ENCODE data around the gene CDK11B.
"Not testable (repeated sequence)": the region's sequence is repeated elsewhere in the genome, so short reads cannot be mapped to it uniquely, and the experiment has no call there.

DNA sequence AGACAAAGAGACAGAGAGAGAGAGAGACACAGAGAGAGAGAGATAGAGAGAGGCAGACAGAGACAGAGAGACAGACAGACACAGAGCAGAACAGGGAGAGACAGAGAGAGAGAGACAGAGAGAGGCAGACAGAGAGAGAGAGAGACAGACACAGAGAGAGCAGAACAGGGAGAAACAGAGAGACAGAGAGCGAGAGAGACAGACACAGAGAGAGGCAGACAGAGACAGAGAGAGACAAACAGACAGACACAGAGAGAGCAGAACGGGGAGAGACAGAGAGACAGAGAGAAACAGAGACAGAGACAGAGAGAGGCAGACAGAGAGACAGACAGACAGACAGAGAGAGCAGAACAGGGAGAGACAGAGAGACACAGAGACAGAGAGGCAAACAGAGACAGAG, 63.5 kb downstream of the CDK11B start:
- TF ChIP-seq, protein P1, sequence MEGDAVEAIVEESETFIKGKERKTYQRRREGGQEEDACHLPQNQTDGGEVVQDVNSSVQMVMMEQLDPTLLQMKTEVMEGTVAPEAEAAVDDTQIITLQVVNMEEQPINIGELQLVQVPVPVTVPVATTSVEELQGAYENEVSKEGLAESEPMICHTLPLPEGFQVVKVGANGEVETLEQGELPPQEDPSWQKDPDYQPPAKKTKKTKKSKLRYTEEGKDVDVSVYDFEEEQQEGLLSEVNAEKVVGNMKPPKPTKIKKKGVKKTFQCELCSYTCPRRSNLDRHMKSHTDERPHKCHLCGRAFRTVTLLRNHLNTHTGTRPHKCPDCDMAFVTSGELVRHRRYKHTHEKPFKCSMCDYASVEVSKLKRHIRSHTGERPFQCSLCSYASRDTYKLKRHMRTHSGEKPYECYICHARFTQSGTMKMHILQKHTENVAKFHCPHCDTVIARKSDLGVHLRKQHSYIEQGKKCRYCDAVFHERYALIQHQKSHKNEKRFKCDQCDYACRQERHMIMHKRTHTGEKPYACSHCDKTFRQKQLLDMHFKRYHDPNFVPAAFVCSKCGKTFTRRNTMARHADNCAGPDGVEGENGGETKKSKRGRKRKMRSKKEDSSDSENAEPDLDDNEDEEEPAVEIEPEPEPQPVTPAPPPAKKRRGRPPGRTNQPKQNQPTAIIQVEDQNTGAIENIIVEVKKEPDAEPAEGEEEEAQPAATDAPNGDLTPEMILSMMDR (IDR thresholded peaks at IDR 0.05) = not testable (repeated sequence)
- not testable (repeated sequence) for TF ChIP-seq POLR2A (IDR thresholded peaks at IDR 0.05; ENCODE audit: low read depth)

Data from esophagus muscularis mucosa (tissue), 3 donors.